Naive thymus-derived CD8-positive, alpha-beta T cell (primary cell): ENCODE measurements around the gene PREX1. TPM values are rescaled to one million over a fixed set of nuclear protein-coding genes. Genes with fewer than 3 reads are reported as not detected.

ENCODE experiments used
- ATAC-seq, 2 donors: fragments of 150-1000 bp; cut with Tn5 transposase in 1 of 2; sonication (Bioruptor Pico), chemical (Tn5 transposase) in 1 of 2; 1 replicate in 1 of 2; 2 replicates in 1 of 2; pipeline ENCODE4 v1.10.0; 2021; ENCODE audit warnings: mild to moderate bottlenecking in 2 of 2, moderate library complexity in 2 of 2
- POLR2A ChIA-PET: fragments of 350-600 bp; sonication (Branson Sonifier 250); formaldehyde crosslinking; loops from one replicate; lab custom pipeline; 2021; ENCODE audit warnings: antibody characterized with exemption; lab: Charles Lee
- DNase-seq, 10 donors: peaks; one replicate each; pipeline versions ENCODE4 v3.0.0 to v3.0.0-alpha.2; 2020 to 2022
- H3K27ac Mint-ChIP-seq, 10 donors: one replicate each; pipeline ENCODE4 v1.8.0; 2020 to 2022; ENCODE audit warnings: mild to moderate bottlenecking in 10 of 10, mixed read lengths in 10 of 10, moderate library complexity in 4 of 10, inconsistent platforms in 1 of 10
- H3K27me3 Mint-ChIP-seq, 5 donors: one replicate each; pipeline ENCODE4 v1.8.0; 2021 to 2022; ENCODE audit warnings: mixed read lengths in 5 of 5
- H3K36me3 Mint-ChIP-seq, 3 donors: one replicate each; pipeline ENCODE4 v1.8.0; 2020 to 2022; ENCODE audit warnings: mixed read lengths in 3 of 3, mild to moderate bottlenecking in 2 of 3, inconsistent platforms in 1 of 3
- H3K4me1 Mint-ChIP-seq, 4 donors: one replicate each; pipeline ENCODE4 v1.8.0; 2021 to 2022; ENCODE audit warnings: mixed read lengths in 4 of 4
- H3K4me3 Mint-ChIP-seq, 10 donors: one replicate each; pipeline ENCODE4 v1.8.0; 2020 to 2022; ENCODE audit warnings: mild to moderate bottlenecking in 10 of 10, mixed read lengths in 10 of 10, moderate library complexity in 6 of 10, inconsistent platforms in 1 of 10
- H3K9me3 Mint-ChIP-seq, 9 donors: one replicate each; pipeline ENCODE4 v1.8.0; 2020 to 2022; ENCODE audit warnings: mixed read lengths in 9 of 9, mild to moderate bottlenecking in 3 of 9, inconsistent platforms in 1 of 9, moderate library complexity in 1 of 9
- polyA plus RNA-seq, 3 donors: library from polyadenylated mRNA; unstranded; fragments of 300-500 nt; fragmentation: Illumina TruSeq; gene quantifications; one replicate each; pipeline ENCODE4 v1.2.3, GENCODE V29; 2021
- total RNA-seq, 8 experiments: library from RNA in 2 of 8; stranded (reverse) in 2 of 8; gene quantifications; one replicate each; pipeline ENCODE4 v1.2.3 and lab custom pipeline; 2021 to 2026

Gene PREX1
- total and polyA plus RNA-seq, 5 experiments from 2014 or later: 14.4 to 141 (median 38.5) TPM

- Mint-ChIP-seq H3K27ac (peak overlapping the region; percentile 57 to 90 (median 80)), H3K4me1 (peaks cover 38 to 88% (median 83%) of the 10 kb centered on the region in 4 donors), H3K4me3 (peak overlapping the region in 4 of 10 donors; percentile 1 to 52 (median 6)), H3K36me3 (peaks cover 0 to 3% (median 0%) of the 10 kb centered on the region in 3 donors), H3K9me3 (no peaks in the 10 kb centered on the region), H3K27me3 (no peaks in the 10 kb centered on the region)
- DNase-seq (no peak), ATAC-seq (no peak)
- POLR2A ChIA-PET: interaction anchor here (0.5 to 1.7 kb wide), 6 partner anchors 9 to 1354 kb away, joined by 3 to 4 read pairs (median 3); no protein-coding TSS in a partner anchor
Observed at GRCh38 chr20:48797850-48798747, 29.7 kb downstream of the PREX1 start.

- H3K36me3 Mint-ChIP-seq: peaks cover 0 to 1% (median 0%) of the 10 kb centered on the region in 3 donors
- peak overlapping the region in 9 of 10 donors; percentile 37 to 88 (median 79) for H3K27ac Mint-ChIP-seq
- H3K9me3 Mint-ChIP-seq: no peaks in the 10 kb centered on the region
- POLR2A ChIA-PET: interaction anchor here (1.2 to 1.9 kb wide), 4 partner anchors 21 to 34 kb away, joined by 3 to 5 read pairs (median 4); no protein-coding TSS in a partner anchor
- H3K4me1 Mint-ChIP-seq: peaks cover 33 to 84% (median 78%) of the 10 kb centered on the region in 4 donors
- no peaks in the 10 kb centered on the region for H3K27me3 Mint-ChIP-seq
- DNase-seq (no peak), ATAC-seq (no peak)
- peak overlapping the region in 2 of 10 donors; percentile 1 to 9 for H3K4me3 Mint-ChIP-seq
Observed at GRCh38 chr20:48797275-48797825, 30.4 kb downstream of the PREX1 start.

GRCh38 chr20:48795732-48796131 is 32.1 kb downstream of the PREX1 start:
- H3K36me3 Mint-ChIP-seq: no peaks in the 10 kb centered on the region
- ATAC-seq (no peak), DNase-seq (no peak)
- peak overlapping the region in 8 of 10 donors; percentile 33 to 72 (median 59) for H3K27ac Mint-ChIP-seq
- H3K4me1 Mint-ChIP-seq: peaks cover 32 to 84% (median 69%) of the 10 kb centered on the region in 4 donors
- no peaks in the 10 kb centered on the region for H3K9me3 Mint-ChIP-seq
- H3K27me3 Mint-ChIP-seq: no peaks in the 10 kb centered on the region
- POLR2A ChIA-PET: interaction anchor here (1.9 kb wide), 1 partner anchor 31 kb away, joined by 5 read pairs; no protein-coding TSS in a partner anchor
- no peak overlapping the region for H3K4me3 Mint-ChIP-seq

GRCh38 chr20:48794816-48795457 is 32.9 kb downstream of the PREX1 start:
- ATAC-seq (no peak), DNase-seq (no peak)
- Mint-ChIP-seq H3K4me3 (peak overlapping the region in 1 of 10 donors; percentile 33), H3K36me3 (no peaks in the 10 kb centered on the region), H3K9me3 (no peaks in the 10 kb centered on the region), H3K27ac (peak overlapping the region in 9 of 10 donors; percentile 52 to 70 (median 57)), H3K27me3 (no peaks in the 10 kb centered on the region), H3K4me1 (peaks cover 36 to 84% (median 65%) of the 10 kb centered on the region in 4 donors)
- POLR2A ChIA-PET: no interaction called here

GRCh38 chr20:48794360-48794759 is 33.4 kb downstream of the PREX1 start:
- H3K4me3 Mint-ChIP-seq: peak overlapping the region in 4 of 10 donors; percentile 2 to 56 (median 26)
- peak overlapping the region; percentile 56 to 91 (median 80) for H3K27ac Mint-ChIP-seq
- H3K36me3 Mint-ChIP-seq: no peaks in the 10 kb centered on the region
- ATAC-seq (no peak), DNase-seq (no peak)
- POLR2A ChIA-PET: no interaction called here
- H3K27me3 Mint-ChIP-seq: no peaks in the 10 kb centered on the region
- H3K9me3 Mint-ChIP-seq: no peaks in the 10 kb centered on the region
- H3K4me1 Mint-ChIP-seq: peaks cover 42 to 84% (median 63%) of the 10 kb centered on the region in 4 donors

- Mint-ChIP-seq H3K4me3 (peak overlapping the region in 4 of 10 donors; percentile 2 to 56 (median 26)), H3K4me1 (peaks cover 40 to 84% (median 63%) of the 10 kb centered on the region in 4 donors), H3K27me3 (no peaks in the 10 kb centered on the region), H3K36me3 (no peaks in the 10 kb centered on the region), H3K27ac (peak overlapping the region; percentile 56 to 91 (median 80)), H3K9me3 (no peaks in the 10 kb centered on the region)
- no peak for ATAC-seq
- DNase-seq: no peak
- POLR2A ChIA-PET: no interaction called here
Observed at GRCh38 chr20:48793776-48794175, 34.0 kb downstream of the PREX1 start.

GRCh38 chr20:48791666-48792071 is 36.1 kb downstream of the PREX1 start:
- POLR2A ChIA-PET: no interaction called here
- Mint-ChIP-seq H3K9me3 (no peaks in the 10 kb centered on the region), H3K4me3 (peak overlapping the region in 4 of 10 donors; percentile 2 to 56 (median 22)), H3K27me3 (no peaks in the 10 kb centered on the region), H3K27ac (peak overlapping the region in 6 of 10 donors; percentile 12 to 75 (median 42)), H3K4me1 (peaks cover 23 to 86% (median 65%) of the 10 kb centered on the region in 4 donors), H3K36me3 (peaks cover 0 to 6% (median 2%) of the 10 kb centered on the region in 3 donors)
- no peak for DNase-seq
- ATAC-seq: no peak

GRCh38 chr20:48791014-48791413 is 36.8 kb downstream of the PREX1 start:
- POLR2A ChIA-PET: no interaction called here
- ATAC-seq (peak in 1 of 2 donors; percentile 73), DNase-seq (peak in 3 of 10 donors; percentile 27 to 37 (median 31))

GRCh38 chr20:48790473-48791003 is 37.3 kb downstream of the PREX1 start:
- DNase-seq (no peak), ATAC-seq (no peak)
- peaks cover 18 to 79% (median 65%) of the 10 kb centered on the region in 4 donors for H3K4me1 Mint-ChIP-seq
- peaks cover 0 to 6% (median 3%) of the 10 kb centered on the region in 3 donors for H3K36me3 Mint-ChIP-seq
- peak overlapping the region in 7 of 10 donors; percentile 17 to 64 (median 33) for H3K4me3 Mint-ChIP-seq
- H3K27me3 Mint-ChIP-seq: no peaks in the 10 kb centered on the region
- no peaks in the 10 kb centered on the region for H3K9me3 Mint-ChIP-seq
- POLR2A ChIA-PET: no interaction called here
- peak overlapping the region in 8 of 10 donors; percentile 4 to 90 (median 72) for H3K27ac Mint-ChIP-seq

More at GRCh38 chr20:48791014-48791413, 36.8 kb downstream of the PREX1 start:
- no peaks in the 10 kb centered on the region for H3K27me3 Mint-ChIP-seq
- H3K4me1 Mint-ChIP-seq: peaks cover 23 to 84% (median 66%) of the 10 kb centered on the region in 4 donors
- peak overlapping the region in 7 of 10 donors; percentile 15 to 62 (median 35) for H3K4me3 Mint-ChIP-seq
- peak overlapping the region in 8 of 10 donors; percentile 11 to 90 (median 74) for H3K27ac Mint-ChIP-seq
- peaks cover 0 to 6% (median 2%) of the 10 kb centered on the region in 3 donors for H3K36me3 Mint-ChIP-seq
- H3K9me3 Mint-ChIP-seq: no peaks in the 10 kb centered on the region

GRCh38 chr20:48789781-48790472 is 37.9 kb downstream of the PREX1 start:
- Mint-ChIP-seq H3K27me3 (no peaks in the 10 kb centered on the region), H3K27ac (peak overlapping the region in 8 of 10 donors; percentile 9 to 87 (median 72)), H3K9me3 (no peaks in the 10 kb centered on the region), H3K4me3 (peak overlapping the region in 5 of 10 donors; percentile 3 to 64 (median 17)), H3K36me3 (peaks cover 0 to 9% (median 6%) of the 10 kb centered on the region in 3 donors), H3K4me1 (peaks cover 12 to 73% (median 61%) of the 10 kb centered on the region in 4 donors)
- DNase-seq: no peak
- POLR2A ChIA-PET: interaction anchor here (0.7 kb wide), 1 partner anchor 9 kb away, joined by 3 read pairs; no protein-coding TSS in a partner anchor
- no peak for ATAC-seq

- Mint-ChIP-seq H3K36me3 (peaks cover 0 to 10% (median 6%) of the 10 kb centered on the region in 3 donors), H3K4me1 (peaks cover 5 to 68% (median 59%) of the 10 kb centered on the region in 4 donors), H3K27ac (peak overlapping the region in 8 of 10 donors; percentile 37 to 89 (median 75)), H3K27me3 (no peaks in the 10 kb centered on the region), H3K4me3 (peak overlapping the region in 6 of 10 donors; percentile 3 to 26 (median 15)), H3K9me3 (no peaks in the 10 kb centered on the region)
- POLR2A ChIA-PET: interaction anchor here (0.7 to 0.8 kb wide), 2 partner anchors 9 to 29 kb away, joined by 3 to 4 read pairs; no protein-coding TSS in a partner anchor
- ATAC-seq: no peak
- DNase-seq: no peak
Observed at GRCh38 chr20:48789185-48789668, 38.6 kb downstream of the PREX1 start.
